IPS-11a (cell line): Measurements from ENCODE around the gene OSGIN1.
"Not testable (repeated sequence)": the region's sequence is repeated elsewhere in the genome, so short reads cannot be mapped to it uniquely, and the experiment has no call there.

Experiments used
- H3K4me3 ChIP-seq: one replicate; pipeline ENCODE4 v1.5.1; 2013; ENCODE audit warnings: low read depth, low read length, control low read depth

Gene OSGIN1

DNA sequence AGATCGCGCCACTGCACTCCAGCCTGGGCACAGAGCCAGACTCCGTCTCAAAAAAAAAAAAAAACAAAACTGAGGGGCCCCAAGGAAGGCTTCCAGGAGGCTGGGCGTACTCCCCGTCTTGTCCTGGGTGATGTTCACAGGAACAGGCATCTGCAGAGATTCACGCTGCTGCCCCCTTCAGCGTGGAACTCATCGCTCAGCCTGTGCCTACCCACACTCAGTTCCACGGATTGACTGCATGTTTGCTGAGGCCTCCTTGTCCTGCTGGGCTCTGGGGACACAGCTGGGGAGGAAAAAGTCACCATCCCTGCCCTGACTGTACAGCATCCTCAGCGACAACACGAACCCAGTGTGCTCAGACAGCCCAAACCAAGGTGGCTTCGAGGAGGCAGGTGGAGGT, 12.9 kb upstream of the OSGIN1 start:
- H3K4me3 ChIP-seq, result no peak overlapping the region

DNA sequence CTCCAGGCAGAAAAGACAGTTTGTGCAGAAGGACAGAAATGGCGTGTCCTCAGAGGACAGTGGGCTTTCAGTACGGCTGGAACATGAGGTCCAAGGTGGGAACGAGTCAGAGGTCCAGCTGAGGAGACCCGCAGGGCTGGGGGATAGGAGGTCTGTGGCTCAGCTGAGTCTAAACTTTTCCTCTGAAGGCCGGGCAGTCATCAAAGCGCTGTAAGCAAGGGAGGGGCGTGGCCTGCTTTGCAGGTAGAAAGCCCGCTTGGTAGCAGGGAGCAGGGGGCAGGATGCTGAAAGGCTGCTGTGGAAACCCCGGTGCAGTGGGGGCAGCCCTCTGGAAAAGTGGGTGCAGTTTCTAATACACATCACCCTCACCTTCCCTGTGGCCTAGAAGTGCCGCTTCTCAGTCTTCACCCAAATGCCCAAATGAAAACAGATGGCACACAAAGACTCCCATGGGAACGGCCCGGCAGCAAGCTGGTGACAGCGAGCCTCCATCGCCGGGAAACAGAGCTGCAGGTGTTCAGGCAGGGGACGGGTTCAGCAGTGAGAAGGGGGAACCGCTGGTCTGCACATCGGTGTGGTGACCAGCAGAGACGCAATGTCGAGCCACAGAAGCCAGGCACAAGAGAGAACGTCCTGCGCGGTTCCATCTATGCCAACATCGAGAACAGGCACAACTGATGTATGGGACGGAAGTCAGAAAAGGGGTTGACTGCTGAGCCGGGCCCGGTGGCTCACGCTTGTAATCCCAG, 12.2 kb upstream of the OSGIN1 start:
- no peak overlapping the region for H3K4me3 ChIP-seq

DNA sequence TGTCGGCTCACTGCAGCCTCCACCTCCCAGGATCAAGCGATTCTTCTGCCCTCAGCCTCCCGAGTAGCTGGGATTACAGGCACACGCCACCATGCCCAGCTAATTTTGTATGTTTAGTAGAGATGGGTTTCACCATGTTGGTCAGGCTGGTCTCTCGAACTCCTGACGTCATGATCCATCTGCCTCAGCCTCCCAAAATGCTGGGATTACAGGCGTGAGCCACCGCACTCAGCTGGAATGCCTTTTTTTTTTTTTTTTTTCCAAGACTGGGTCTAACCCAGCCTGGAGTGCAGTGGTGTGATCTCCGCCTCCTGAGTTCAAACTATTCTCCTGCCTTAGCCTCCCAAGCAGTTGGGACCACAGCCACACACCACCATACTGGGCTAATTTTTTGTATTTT, 11.5 kb upstream of the OSGIN1 start:
- not testable (repeated sequence) for H3K4me3 ChIP-seq

DNA sequence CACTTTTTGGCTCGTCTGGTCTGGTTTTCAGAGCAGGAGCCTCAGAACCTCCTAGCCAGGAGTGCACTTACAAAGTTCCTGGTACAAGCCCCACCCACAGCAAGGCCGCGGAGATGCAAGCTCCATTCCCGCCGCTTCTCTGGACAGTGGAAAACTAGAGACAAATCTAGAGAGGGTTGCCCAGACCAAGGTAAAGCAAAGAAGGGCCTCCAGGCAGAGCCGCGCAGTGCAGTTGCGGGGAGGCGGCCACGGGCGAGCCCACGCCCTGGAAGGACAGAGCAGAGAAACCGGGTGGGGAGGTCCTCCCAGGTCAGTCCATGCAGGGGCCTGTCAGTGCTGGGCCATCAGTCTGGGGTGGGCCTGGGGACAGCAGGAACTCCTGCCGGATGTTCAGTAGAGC, 11.0 kb upstream of the OSGIN1 start:
- H3K4me3 ChIP-seq, result no peak overlapping the region

DNA sequence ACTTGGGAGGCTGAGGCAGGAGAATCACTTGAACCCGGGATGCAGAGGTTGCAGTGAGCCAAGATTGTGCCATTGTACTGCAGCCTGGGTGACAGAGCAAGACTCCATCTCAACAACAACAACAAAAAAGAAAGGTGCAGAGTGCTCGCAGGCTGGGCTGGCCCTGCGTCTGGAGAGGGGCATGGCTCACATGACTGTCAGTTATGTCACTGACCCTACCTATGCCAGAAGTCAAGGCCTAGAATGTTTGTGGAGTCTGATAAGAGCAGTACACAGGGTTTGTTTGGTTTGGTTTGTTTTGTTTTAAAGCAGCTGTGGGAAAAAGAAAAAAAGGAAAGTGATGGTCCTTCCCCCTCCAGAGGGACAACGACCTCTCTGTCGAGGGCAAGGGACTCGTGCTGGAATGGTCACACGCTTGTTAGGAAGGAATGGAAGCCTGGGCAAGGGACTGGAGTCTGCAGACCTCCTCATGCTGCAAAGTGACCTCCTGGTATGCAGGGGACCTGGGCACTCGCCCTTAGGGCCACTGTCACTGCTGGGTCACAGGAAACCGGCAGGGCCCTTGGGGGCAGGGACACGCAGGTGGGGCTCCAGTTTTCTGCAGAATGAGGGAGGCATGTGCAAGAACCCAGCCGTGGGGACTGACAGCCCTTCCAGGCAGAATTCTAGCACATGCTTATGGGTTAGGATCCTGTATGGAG, 10.1 kb upstream of the OSGIN1 start:
- H3K4me3 ChIP-seq, result no peak overlapping the region

DNA sequence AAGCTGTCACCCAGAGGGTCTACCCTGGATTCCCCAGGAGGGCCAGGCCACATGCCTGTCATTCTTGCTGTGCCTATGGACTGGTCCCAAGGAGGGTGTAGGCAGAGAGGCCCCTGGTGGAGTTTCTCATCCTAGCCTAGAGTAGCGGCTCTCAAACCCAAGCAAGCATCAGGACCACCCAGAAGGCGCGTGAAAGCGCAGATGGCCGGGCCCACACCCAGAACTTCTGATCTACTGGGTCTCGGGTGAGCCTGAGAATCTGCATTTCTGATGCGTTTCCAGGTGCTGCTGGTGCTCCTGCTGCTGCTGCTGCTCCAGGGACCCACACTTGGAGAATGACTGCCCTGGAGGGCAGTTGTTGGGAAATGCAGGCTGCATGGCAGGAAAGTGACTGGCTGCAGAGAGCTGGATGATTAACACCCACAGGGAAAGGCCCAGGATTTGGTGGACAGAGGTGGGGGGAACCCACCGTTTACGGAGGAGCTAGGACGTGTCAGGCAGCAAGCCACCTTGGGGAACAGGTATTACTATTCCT, 9.5 kb upstream of the OSGIN1 start:
- no peak overlapping the region for H3K4me3 ChIP-seq

DNA sequence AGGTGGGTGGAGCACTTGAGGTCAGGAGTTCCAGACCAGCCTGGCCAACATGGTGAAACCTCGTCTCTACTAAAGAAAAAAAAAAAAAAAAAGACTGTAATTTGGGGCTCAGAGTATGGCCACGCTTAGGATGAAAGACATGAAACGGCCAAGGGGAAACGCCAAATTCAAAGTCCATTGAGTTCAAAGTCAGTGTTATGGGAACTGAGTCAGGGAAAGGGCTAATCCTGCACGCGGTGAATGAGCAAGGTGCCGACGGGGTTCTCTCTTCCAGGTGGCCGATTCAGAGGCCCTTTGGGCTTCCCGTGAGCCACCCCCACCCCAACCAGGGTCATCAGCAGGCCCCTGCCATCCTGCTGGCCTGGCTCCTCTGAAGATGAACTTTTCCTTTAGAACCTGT, 7.5 kb upstream of the OSGIN1 start:
- H3K4me3 ChIP-seq, result no peak overlapping the region

DNA sequence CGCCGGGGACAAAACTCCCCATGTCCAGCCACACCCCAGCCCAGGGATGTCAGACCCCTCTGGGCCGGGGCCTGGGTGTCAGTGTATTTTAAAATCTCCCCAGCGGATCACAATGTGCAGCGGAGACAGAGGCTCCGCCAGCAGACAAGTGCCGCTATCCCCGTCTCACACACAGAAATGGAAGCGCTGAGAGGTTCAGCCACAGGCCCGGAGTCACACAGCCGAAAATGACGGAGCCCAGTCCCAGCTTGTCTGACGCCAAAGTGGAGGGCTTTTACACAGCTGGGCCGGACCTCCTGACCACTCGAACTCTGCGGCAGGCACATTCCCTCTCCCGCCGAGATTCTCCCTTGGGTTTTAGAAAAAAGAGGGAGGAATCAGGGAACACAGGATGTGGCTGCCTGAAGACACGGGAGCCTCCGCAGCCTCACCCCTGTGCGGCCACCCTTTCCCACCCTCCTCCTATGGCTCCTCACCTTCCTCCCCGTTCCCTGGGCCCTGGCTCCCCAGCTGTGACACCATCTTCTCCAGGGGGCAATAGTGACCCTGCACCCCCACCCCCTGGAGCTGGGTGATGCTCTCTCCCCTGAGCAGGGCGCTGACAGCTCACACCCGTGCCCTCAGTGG, 6.8 kb upstream of the OSGIN1 start:
- no peak overlapping the region for H3K4me3 ChIP-seq

DNA sequence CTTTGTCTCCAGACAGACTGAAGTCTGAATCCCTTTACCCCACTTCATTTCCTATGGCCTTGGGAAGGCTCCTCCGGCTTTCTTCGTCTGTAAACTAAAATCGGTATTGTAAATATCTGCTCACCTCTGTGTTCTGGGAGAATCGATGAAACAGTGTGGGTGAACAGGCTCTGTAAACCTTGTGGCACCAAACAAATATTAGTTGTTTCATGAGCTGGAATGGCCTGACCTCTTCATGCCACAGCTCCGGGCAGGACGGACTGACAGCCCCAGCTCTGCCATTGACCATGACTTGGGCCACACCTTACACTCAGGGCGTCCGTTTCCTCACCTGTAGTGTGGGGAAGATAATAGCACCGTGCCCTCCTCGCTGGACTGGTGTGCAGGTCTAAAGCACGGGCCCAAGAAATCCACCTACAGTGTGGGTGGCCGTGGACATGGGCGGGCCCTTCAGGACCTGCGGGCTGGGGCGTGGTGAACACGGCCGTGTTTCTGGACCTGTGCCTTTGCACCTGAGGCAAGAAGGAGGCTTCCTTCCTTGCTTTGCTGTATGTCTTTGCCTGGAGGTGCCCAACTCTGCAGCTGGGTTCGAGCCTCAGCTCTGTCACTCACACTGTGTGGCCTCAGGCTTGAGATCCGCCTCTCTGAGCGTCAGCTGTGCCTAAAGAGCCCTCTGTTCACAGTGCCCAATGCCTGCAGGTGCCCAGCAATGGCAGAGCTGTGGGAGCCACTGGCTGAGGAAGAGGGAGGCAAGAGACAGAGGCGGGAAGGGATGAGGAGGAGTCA, 6.1 kb upstream of the OSGIN1 start:
- H3K4me3 ChIP-seq, result no peak overlapping the region

DNA sequence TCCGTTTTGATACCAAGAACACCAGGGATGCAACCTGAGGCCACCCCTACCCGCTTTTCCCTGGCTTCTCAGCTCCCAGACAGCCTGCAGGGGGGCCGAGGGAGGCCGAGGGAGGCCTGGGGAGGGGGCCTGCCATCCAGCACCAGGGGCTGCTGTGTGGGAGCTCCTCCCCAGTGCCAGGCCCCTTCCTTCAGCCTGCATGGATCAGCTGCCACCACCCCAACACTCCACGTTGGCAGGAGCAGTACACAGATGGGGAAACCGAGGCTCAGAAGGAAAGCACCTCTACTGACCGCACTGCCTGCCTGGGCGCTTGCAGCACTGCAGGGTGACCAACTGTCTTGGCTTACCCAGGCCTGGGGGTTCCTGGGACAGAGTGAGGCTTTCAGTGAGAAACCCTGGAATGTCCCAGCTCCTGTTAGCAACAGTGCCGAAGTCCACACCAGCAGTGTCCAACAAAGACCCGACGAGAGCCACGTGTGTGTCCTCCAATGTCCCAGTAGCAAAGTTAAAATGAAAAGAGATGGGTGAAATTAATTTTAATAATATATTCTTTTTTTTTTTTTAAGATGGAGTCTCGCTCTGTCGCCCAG, 5.3 kb upstream of the OSGIN1 start:
- no peak overlapping the region for H3K4me3 ChIP-seq

DNA sequence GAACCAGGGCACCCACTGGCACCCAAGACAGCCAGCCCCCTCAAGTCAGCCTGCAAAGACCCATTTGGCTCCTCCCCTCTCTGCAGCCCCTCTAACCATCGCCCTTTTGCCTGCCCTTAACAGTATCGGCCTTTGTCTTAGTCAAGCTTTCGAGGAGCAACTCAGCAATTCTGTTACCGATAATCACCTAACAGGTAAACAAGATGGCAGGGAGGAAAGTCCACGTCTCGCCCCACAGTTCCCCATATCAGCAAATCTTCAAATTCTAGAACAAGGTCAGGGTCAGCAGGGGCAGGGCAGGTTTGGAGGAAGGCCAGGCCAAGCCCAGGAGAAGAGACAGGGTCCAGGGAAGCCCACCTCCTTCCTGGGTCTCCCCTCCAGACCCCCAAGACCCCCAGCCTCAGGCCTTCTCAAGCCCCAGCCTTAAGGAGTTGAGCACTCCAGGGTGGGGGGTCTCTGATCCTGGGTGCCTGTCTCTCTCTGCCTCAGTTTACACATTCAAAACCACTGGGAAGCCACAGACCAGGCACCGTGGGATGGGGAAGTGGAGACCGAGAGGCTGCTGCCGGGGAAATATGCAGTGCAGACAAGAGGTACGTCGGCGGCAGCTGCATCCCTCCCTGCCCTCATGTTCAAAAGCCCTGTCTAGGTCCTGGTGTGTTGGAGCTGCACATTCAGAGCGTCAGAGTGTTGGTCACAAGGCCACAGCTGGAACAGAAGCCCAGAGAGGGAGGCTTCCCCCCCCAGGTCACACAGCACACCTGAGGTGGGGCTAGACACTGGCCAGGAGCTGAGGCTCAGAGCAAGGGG, 3.9 kb upstream of the OSGIN1 start:
- H3K4me3 ChIP-seq, result no peak overlapping the region

DNA sequence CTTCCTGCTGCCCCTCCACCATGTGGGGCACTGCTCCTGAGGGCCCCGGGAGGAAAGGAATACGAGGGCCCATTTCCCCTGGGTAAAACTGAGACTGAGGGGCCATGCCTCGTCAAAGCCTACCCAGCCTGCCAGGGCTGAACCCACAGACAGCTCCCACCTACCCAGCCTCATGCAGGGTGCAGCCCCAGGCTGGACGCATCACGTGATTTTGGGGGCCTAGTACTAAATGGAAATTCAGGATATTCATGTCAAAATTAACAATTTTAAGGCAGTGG, 3.4 kb upstream of the OSGIN1 start:
- H3K4me3 ChIP-seq, result no peak overlapping the region

DNA sequence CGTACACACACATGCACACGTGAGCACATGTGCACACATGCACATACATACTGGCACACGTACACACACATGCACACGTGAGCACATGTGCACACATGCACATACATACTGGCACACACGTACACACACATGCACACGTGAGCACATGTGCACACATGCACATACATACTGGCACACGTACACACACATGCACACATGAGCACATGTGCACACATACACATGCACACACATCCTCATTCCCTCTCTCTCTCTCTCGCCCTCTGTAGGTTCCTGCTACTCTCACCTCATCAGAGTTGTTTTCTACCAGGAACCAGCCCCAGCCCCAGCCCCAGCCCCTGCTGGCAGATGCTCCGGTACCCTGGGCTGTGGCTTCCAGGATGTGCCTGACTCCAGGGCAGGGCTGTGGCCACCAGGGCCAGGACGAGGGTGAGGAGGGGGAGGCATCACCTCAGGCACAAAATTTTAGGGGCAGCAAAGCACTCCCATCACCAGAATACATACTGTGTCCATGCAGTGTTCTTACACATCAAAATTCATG, 2.1 kb upstream of the OSGIN1 start:
- H3K4me3 ChIP-seq, result not testable (repeated sequence)

DNA sequence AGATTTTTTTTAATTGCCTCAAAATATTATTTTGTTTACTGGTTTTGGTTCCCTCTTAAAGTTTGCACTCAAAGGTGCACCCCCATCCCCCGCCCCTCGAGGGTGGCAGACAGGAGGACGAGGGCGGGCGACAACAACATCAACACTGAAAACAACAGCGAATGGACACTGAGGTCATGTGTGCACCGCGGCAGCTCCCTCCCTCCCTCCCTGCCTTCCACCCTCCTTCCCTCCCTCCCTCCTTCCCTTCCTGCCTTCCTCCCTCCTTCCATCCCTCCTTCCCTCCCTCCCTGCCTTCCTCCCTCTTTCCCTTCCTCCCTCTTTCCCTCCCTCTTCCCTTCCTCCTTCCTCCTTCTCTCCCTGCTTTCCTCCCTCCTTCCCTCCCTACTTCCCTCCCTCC, 1.5 kb upstream of the OSGIN1 start:
- H3K4me3 ChIP-seq, result no peak overlapping the region

DNA sequence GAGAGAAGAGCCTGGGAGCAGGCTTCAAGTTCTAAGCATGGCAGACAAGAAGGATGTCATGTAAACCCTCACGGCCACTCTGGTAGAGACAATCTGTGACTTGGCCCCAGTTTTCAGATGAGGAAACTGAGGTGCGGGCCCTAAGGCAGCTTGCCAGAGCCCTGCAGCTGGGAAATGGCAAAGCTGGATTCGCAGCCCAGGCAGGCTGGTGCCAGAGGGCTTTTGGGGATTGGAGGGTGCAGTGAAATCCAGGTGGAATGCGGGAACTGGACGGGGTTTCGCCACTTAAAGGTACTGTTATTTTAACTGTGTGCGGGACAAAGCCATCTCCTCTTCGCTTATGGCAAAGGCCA, 477 bp upstream of the OSGIN1 start:
- H3K4me3 ChIP-seq, result no peak overlapping the region

DNA sequence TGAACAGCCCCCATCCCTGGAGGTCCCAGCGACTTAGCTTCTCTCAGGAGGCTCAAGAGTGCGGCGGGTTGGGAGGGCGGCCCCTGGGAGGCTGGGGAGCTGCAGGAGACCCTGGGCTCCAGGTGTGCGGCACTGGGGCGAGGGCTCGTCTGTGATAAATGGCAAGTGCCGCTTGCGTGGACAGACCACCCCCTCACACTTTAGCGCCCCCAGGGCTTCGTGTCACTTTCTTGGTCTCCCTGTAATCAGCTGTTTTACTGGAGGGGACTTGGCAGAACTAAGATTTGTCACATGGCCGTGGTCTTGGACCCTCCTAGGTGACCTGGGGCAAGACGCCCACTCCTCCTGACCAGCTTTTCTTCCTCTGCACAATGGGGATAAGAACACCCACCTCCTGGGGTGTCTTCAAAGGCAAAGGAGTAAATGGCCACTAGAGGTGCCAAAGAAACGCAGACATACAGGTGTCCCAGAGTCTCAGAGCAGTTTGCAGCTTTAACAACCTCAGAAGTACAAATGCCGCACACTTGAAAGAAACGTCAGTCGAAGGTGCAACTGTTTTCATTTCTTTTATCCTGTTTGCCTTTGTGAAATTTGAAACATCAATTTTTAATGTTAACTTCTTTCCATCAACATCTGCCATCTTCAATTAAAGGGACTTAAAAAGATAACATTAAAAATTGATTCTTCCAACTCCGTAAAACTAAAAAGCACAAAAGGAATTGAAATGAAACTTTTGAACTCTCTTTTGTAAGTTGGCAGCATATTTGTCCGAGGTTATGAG, 946 bp downstream of the OSGIN1 start:
- no peak overlapping the region for H3K4me3 ChIP-seq

DNA sequence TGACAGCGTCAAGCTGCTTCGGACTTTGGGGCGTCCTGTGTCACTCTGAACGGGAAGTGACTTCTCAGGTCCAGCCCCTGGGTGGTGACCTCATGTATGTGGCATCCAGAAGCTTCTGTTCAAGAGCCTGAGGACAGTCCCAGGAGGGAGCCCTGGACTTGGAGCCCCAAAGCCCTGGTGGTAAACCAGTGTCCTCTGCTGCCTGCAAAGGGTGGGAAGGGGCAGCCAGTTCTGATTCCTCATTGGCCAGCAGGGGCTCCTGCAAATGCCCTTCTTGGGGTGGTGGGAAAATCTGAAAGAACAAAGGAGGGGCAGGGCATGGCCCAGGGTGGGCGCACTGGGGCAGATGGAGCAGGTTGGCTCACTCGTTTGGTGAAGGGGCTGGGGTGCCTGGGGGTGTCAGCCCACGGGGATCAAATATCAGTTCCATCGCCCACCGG, 1.6 kb downstream of the OSGIN1 start:
- H3K4me3 ChIP-seq, result no peak overlapping the region

DNA sequence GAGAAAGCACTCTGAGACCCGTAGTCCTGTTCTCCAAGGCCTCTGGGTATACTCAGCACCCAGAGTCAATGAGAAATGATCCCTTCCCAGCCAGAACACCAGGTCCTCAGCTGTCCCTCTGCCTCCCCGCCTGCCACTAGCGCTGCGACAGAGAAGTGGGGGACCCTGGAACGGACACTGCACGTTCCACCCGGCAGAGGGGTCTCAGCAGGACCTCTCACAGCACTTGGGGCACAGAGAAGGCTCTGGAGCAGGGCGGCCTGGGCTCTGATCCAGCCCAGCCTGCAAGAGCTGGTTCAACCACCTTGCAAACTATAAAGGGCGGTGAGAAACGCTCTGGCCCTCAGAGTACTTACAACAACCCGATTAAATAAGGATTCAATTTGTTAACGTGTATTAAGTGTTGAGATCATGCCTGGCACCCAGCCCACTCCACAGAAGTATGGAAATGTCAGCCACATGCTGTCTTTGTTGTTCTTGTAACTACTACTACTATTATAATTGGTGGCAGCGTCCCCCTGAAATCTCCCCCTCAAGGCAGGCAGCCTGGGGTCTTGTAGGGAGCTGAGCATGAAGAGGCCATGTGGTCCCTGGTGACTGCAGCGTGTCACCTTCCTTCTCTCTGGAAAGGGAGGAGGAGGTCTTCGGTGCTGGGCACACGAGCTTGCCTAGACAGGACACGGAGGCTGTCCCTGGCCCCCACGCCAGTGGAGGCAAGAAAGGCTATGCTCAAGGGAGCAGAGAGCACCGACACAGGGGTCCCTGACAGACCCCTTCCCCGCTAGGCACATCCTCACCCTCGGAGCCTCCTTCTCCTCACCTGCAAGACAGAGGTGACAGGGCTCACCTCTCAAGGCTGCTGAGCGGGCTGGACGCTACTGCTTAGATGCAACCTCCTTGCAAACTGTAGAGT, 2.4 kb downstream of the OSGIN1 start:
- H3K4me3 ChIP-seq, result no peak overlapping the region
